GM21423 (cell line): ENCODE results near the gene CHM.
A peak's percentile ranks its signal among the peaks of the same experiment; 100 is the strongest.
"Not testable (repeated sequence)": the region's sequence is repeated elsewhere in the genome, so short reads cannot be mapped to it uniquely, and the experiment has no call there.

Experiments used
- ATAC-seq: cut with Tn5 transposase; IDR thresholded peaks from one replicate; pipeline ENCODE4 v1.9.1; 2021; ENCODE audit warnings: mild to moderate bottlenecking, moderate library complexity; ENCODE audit not compliant: unreplicated experiment

CHM gene, protein sequence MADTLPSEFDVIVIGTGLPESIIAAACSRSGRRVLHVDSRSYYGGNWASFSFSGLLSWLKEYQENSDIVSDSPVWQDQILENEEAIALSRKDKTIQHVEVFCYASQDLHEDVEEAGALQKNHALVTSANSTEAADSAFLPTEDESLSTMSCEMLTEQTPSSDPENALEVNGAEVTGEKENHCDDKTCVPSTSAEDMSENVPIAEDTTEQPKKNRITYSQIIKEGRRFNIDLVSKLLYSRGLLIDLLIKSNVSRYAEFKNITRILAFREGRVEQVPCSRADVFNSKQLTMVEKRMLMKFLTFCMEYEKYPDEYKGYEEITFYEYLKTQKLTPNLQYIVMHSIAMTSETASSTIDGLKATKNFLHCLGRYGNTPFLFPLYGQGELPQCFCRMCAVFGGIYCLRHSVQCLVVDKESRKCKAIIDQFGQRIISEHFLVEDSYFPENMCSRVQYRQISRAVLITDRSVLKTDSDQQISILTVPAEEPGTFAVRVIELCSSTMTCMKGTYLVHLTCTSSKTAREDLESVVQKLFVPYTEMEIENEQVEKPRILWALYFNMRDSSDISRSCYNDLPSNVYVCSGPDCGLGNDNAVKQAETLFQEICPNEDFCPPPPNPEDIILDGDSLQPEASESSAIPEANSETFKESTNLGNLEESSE

DNA sequence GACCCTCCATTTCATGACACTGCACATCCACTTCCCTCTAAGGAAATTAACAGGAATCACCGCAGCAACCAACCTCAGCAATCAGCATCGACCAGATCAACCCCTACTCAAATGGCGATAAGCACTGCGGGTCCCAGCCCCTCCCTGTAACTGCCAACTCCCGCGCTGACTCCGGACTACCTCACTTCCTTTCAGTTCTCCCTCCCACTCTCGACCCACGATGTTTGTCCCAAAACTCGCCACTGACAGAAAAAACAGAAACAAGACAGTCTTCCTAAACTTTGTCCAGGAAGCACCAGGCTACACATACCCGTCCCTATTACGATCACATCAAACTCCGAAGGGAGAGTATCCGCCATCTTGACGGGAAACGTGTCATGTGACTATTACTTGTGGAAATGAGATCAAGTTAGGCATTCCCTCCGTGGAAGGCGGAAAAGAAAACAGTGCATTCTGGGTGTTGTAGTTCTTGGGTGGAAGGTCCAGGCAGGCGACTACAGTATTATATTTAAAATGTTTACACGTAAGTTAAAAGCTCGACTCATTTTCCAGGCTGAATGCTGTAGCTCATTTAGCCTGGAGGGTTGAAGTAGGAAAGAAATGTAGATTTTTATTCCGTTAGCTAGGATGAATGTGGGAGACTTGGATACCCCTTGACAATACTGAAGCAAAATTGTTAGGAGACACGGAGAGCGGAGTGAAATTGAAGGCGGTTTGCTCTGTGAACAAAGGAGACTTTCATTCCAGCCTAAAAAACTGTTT, at the start of gene CHM:
TSS of gene CHM (minus strand) at position 385 of the 762 bp plus-strand sequence. CDS start at position 359, 26 bp downstream.
- ATAC-seq: peak; percentile 99

DNA sequence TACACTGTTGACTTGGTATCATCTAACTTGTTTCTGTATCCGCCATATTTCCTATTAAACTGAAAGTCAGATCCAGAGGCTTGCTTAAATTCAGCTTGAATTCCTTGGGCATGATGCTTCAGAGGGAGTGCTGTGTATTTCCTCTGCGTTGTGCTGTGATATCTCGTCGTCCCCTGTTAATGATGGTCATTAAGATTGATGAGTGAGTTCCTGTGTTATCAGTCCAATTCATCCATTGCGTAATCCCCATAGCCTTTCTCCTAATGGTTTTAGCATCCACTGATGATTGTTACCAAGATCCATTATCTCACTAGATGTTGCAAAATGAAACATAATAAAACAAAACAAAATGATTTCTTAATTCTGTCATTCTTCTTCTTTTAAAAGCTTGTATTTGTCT, 31.3 kb upstream of the CHM start:
- ATAC-seq: no peak

DNA sequence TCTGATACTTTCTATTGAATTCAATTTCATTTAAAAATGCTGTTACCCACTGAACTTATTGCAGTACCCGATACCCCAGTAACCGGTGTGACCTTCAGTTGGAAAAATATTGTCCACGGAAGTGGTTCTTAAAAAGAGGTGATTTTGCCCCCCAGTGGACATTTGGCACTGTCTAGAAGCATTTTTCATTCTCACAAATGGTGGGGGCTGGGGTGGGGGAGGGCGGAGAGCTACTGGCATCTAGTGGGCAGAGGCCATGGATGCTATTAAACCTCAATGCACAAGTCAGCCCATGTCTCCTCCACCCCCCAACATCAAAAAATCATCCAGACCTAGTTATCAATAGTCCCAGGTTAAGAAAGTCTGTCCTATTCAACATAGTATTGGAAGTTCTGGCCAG, 19.6 kb upstream of the CHM start:
- no peak for ATAC-seq

DNA sequence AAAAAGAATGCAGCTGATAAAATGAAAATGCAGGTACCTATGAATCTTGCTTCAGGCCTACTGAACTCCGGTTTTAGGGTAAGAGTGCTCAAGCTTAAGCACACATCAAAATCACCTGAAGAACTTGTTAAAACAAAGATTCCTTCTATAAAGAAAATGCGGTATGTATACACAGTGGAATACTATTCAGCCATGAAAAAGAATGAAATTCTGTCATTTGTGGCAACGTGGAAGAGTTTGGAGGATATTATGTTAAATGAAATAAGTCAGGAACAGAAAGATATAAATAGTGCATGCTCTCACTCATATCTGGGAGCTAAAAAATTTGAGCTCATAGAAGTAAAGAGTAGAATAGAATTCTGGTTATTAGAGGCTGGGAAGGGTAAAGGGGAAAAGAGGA, 14.0 kb upstream of the CHM start:
- no peak for ATAC-seq

DNA sequence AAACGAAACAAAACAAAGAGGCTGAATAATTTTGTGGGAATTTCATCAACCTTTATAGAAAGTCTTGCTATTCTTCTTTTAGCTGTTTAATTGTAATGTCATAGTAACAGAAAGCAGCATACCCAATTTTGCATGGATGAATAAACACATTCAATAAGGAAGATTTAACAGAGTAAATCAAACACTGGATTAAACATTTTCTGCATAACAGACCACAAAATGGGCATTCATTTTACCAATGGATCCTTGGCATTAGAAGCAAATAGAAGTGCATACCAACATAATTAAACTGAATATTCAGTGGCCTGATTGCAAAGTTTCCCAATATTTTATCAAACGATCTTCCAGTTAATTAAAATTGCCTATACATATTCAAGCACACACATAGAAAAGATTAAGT, 4.4 kb upstream of the CHM start:
- no peak for ATAC-seq

DNA sequence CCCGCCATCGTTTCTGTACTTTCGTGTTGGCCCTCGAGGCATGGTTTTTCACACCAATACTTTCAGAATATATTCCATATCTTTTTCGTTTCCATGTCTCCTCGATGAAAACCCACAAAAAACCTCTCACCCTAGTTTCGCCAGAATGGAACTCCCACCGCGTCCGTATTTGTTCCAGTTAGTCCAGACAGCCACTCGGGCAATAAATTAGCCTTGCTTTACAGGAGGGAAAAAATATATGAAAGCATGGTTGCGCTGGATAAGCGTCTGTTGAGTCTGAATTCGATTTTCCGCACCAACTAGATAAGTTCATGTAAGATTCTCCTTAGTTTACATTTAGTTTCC, 550 bp upstream of the CHM start:
- ATAC-seq: no peak

DNA sequence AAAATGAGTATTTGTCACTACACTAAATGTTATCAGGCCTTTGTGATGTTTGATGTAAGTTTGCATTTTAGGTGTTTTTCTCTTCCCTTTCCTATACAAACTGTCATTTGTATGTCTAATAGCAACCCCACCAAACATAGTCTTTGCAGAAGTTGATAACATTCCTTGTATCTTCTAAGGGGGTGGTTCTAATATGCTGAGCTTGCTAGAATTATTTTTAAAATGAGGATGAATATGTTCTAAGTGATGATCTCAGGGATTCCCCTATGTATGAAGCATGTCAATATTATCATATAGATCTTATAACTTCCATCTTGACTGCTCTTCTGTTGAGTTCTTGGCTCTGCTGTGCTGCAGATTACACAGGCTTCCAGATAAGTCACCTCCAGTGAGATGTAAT, 3.1 kb downstream of the CHM start:
- ATAC-seq: no peak

DNA sequence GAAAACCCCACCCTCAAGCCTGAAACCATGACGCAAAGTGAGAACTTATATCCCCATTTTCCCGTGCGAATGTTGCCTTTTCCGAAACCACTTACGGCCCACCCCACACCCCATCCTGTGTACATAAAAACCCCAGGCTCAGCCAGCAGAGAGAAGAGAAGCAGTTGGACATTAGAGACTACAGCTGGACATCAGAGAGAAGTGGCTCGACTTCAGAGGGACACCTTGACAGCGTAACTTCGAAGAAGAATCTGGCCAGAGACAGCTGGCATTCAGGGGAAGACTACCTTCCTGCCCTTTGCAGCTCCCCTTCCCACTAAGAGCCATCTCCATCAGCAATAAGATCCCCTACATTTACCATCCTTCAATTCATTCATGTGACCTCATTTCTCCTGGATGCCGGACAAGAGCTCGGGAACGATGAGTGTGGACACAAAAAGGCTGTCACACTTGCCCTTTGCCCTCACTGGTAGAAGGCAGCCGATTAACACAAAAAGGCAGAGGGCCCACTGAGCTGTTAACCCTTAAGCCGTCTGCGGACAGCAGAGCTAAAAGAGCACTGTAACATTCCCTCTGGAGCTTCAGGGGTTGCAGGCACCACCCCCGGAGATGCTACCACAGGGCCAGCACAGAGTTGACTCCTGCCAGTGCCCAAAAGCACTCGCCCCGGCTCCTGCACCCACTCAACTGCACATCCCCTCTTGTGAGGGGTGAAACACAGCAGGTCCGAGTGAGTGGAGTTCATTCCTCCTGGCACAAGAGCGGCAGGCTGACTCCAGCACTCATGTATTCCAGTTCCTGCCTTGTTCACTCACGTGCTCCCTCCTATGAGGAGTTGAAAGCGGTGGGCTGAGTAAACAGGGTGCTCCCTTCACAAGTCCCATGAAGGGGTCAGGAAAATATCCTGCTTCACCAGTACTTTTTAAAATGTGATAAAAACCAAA, 7.5 kb downstream of the CHM start:
- no peak for ATAC-seq

DNA sequence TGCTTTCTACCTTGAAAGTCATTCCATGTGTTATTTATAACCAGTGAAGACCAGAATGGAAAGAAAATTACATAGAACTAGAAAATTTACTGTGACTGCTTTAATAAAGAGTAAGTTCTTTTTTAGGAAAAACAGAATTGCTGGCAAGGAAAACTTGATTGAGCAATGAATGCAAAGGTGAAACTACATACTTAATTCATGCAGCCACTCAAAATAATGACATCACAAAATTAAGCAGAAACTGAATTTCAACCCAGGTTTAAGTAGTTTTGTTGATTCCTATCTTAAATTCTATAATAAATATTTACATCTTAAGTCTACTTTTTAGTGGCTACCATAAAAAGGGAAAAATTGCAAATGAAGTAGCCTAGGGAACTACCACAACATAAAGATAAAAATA, 14.0 kb downstream of the CHM start:
- no peak for ATAC-seq

DNA sequence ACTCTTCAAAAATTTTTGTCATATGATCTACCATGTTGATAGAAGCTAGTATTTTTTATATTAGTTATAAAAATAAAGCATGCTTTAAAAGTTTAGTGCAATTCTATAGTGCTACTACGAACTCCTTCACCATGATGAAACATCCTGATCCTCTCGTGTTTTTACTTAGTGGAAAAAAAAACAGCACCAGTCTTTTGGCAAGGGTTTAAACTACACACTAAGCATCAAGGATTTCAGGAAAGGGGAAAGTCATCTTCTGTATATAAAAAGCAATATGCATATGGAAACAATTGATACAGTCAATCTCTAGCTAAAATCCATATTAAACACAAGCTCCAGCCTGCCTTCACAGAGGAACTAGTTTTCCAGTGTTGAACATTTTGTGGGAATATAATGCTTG, 18.7 kb downstream of the CHM start:
- ATAC-seq: no peak

DNA sequence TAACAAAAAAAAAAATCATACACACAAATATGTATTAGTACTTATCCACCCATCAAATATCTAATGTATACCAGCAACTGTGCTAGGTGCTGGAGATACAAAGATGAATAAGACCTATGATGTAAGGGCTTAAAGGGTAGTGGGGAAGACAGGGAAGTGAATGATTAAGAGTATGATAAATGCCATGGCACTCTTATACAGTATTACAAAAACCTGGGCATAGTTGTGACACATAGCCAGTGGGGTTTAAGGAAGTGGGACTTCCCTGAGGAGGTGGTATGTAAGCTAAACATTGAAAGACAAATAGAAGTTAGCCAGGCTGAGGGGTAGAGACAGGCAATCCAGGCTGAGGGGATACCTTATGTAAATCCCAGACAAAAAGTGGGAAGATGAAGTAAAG, 23.5 kb downstream of the CHM start:
- no peak for ATAC-seq

DNA sequence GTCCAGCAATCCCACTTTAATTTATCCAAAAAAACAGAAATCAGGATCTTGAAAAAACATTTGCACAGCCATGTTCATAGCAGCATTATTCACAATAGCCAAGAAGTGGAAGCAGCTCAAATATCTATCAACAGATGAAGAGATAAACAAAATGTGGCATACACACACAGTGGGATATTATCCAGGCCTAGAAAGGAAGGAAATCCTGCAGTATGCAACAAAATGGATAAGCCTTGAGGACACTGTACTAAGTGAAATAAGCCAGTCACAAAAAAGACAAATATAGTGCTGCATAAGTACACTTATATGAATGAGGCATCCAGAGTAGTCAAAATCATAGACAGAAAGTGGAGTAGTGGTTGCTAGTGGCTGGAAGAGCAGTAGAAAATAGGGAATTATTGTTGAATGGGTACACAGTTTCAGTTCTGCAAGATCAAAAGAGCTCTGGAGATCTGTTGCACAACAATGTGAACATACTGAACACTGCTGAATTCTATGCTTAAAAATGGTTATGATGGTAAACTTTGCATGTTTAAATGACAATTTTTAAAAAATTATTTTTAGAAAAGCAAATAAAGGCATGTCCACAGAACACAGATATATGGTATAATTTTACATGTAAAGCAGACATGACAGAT, 25.6 kb downstream of the CHM start:
- no peak for ATAC-seq

DNA sequence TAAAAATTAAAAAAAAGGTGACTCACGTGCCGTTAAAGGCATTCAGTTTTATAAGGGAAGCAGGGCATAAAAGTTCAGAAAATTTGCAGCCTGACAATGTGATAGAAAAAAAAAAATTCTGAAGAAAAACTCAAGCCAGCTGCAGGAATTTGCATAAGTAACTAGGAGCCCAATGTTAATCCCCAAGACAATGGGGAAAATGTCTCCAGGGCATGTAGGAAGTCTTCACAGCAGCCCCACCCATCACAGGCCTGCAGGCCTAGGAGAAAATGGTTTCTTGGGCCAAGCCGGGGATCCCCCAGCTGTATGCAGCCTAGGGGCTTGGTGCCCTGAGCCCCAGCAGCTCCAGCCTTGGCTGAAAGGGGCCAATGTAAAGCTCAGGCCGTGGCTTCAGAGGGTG, 31.2 kb downstream of the CHM start:
- ATAC-seq: no peak

DNA sequence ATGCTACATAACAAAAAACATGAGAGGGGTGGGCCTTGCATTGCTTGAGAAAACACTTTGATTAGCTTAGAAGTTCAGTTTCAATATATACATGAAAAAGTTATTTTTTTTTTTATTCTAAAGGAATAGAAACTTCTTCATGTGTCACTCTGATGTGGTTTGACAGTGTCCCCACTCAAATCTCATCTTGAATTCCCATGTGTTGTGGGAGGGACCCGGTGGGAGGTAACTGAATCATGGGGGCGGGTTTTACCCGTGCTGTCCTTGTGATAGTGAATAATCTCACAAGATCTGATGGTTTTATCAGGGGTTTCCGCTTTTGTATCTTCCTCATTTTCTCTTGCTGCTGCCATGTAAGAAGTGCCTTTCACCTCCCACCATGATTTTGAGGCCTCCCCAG, 32.4 kb downstream of the CHM start:
- ATAC-seq: not testable (repeated sequence)

DNA sequence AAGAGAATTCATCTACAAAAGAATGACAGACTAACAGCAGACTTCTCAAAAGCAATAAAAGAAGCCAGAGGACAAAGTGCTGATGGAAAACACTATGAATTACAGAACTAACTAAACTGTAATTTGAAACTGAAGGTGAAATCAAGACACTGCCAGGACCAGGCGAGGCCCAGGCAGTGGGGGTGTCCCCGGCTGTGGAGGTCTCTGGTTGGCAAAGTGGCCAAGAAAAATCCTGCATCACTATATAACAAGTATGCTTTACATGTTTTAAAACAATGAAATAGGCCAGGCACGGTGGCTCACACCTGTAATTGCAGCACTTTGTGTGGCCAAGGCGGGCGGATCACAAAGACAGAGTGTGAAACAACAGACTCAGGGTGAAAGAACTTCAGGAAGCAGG, 32.9 kb downstream of the CHM start:
- ATAC-seq: no peak

DNA sequence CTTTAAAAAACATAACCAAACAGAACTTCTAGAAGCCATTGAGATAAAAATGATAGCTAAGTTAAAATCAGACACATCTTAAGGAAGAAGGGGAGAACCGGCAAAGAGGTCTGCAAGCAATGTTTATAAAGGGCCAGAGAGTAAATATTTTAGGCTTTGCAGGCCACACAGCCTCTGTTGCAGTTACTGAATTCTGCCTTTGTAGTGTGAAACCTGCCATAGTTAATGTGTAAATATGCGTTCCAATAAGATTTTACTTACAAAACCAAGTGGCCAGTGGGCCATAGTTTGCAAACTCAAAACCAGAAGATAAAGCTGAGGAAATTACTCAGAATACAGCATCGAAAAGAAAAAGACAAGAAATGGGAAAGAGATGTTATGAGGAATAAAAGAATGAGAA, 33.6 kb downstream of the CHM start:
- no peak for ATAC-seq

DNA sequence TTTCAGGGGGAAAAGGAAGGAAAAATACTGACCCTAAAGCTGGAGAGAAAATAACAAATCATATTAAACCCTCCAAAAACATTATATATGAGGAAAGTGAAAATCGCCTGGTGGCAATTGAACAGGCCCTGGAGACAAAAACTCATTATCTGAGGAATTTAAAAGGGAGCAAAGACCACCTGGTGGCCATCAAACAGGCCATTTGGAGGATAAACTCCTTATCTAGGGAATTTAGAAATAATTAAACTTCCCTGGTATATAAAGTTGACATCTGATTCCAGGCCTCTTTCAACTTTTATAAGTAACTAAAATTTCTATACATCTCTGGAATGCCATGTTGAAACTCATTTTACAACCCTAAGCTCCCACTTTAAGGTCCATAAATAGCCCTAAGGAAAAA, 35.2 kb downstream of the CHM start:
- ATAC-seq: no peak

DNA sequence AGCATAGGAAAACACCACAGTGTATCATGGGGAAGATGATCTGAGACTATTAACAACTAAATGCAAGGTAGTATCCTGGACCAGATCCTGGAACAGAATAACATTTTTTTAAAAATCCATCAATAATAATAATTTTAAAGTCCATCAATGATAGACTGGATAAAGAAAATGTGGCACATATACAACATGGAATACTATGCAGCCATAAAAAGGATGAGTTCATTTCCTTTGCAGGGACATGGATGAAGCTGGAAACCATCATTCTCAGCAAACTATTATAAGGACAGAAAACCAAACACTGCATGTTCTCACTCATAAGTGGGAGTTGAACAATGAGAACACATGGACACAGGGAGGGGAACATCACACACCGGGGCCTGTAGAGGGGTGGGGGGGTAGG, 37.6 kb downstream of the CHM start:
- not testable (repeated sequence) for ATAC-seq

DNA sequence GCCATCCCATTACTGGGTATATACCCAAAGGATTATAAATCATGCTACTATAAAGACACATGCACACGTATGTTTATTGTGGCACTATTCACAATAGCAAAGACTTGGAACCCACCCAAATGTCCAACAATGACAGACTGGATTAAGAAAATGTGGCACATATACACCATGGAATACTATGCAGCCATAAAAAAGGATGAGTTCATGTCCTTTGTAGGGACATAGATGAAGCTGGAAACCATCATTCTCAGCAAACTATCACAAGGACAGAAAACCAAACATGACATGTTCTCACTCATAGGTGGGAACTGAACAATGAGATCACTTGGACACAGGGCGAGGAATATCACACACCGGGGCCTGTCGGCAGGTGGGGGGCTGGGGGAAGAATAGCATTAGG, 39.5 kb downstream of the CHM start:
- ATAC-seq: not testable (repeated sequence)
